Neural cell (in vitro differentiated cells): ENCODE measurements around the gene ZNF407. TPM values are rescaled to one million over a fixed set of nuclear protein-coding genes. Genes with fewer than 3 reads are reported as not detected.

Experiments
- H2AFZ ChIP-seq: fragments of 200-600, 300-800 bp; sonication (generic), shearing (Covaris generic); 2 replicates; pipeline ENCODE4 v1.6.0; 2014; ENCODE audit warnings: low read depth, mild to moderate bottlenecking, antibody characterized with exemption, low read length, moderate library complexity
- H3F3A ChIP-seq: fragments of 200-600 bp; shearing (Covaris generic); 2 replicates; pipeline ENCODE4 v1.6.1; 2016; ENCODE audit warnings: mild to moderate bottlenecking, moderate library complexity, mixed read lengths, antibody characterized with exemption, low read length; ENCODE audit not compliant: insufficient read depth, poor library complexity, severe bottlenecking
- H3K27ac ChIP-seq: fragments of 200-600, 300-800 bp; sonication (generic), shearing (Covaris generic); 2 replicates; pipeline ENCODE4 v1.5.1; 2014; ENCODE audit warnings: mild to moderate bottlenecking, low read length, moderate library complexity
- H3K27me3 ChIP-seq: fragments of 300-800, 200-600 bp; sonication (generic), shearing (Covaris generic); 2 replicates; pipeline ENCODE4 v1.6.0; 2014; ENCODE audit warnings: mild to moderate bottlenecking, low read depth, low read length, moderate library complexity; ENCODE audit not compliant: insufficient read depth
- H3K36me3 ChIP-seq: fragments of 300-800, 200-600 bp; sonication (generic), shearing (Covaris generic); 2 replicates; pipeline ENCODE4 v1.5.1; 2014; ENCODE audit warnings: mild to moderate bottlenecking, antibody characterized with exemption, low read length, moderate library complexity; ENCODE audit not compliant: insufficient read depth
- H3K4me2 ChIP-seq: fragments of 300-800, 200-600 bp; sonication (generic), shearing (Covaris generic); 2 replicates; pipeline ENCODE4 v1.6.0; 2014; ENCODE audit warnings: mild to moderate bottlenecking, low read length
- H3K4me3 ChIP-seq: fragments of 300-800, 200-600 bp; sonication (generic), shearing (Covaris generic); 2 replicates; pipeline ENCODE4 v1.5.1; 2014; ENCODE audit warnings: mild to moderate bottlenecking, low read length, moderate library complexity
- H3K79me2 ChIP-seq: fragments of 200-600 bp; shearing (Covaris generic); replicated peaks from 2 replicates; pipeline ENCODE4 v1.6.0; 2014; ENCODE audit warnings: mild to moderate bottlenecking, low read length, moderate library complexity; ENCODE audit not compliant: insufficient read depth
- H3K9ac ChIP-seq: fragments of 300-800, 200-600 bp; sonication (generic), shearing (Covaris generic); 2 replicates; pipeline ENCODE4 v1.6.1; 2016; ENCODE audit warnings: mild to moderate bottlenecking, low read length, mixed read lengths
- H3K9me2 ChIP-seq: fragments of 200-600 bp; shearing (Covaris generic); 2 replicates; pipeline ENCODE4 v1.6.1; 2016; ENCODE audit warnings: mild to moderate bottlenecking, low read length, mixed read lengths; ENCODE audit not compliant: insufficient read depth
- H3K9me3 ChIP-seq: fragments of 200-600, 300-800 bp; sonication (generic), shearing (Covaris generic); 2 replicates; pipeline ENCODE4 v1.6.1; 2016; ENCODE audit warnings: mild to moderate bottlenecking, mixed run types, low read length, moderate library complexity, mixed read lengths
- H4K20me1 ChIP-seq: fragments of 200-600 bp; shearing (Covaris generic); 2 replicates; pipeline ENCODE4 v1.6.1; 2016; ENCODE audit warnings: mild to moderate bottlenecking, mixed run types; ENCODE audit not compliant: insufficient read depth
- CTCF ChIP-seq: fragments of 450-650 bp; IDR thresholded peaks from 2 replicates; pipeline ENCODE4 v1.5.1; 2014; ENCODE audit warnings: antibody characterized with exemption, mild to moderate bottlenecking, moderate library complexity; ENCODE audit not compliant: poor library complexity, severe bottlenecking
- EP300 ChIP-seq: fragments of 450-650 bp; conservative IDR thresholded peaks from 2 replicates; pipeline ENCODE4 v1.6.1; 2014; ENCODE audit warnings: antibody characterized with exemption, mild to moderate bottlenecking, moderate library complexity; ENCODE audit not compliant: poor library complexity, severe bottlenecking
- EZH2 ChIP-seq: fragments of 200-600, 300-800 bp; shearing (Covaris generic), sonication (generic); IDR thresholded peaks from 2 replicates; pipeline ENCODE4 v1.6.1; 2014; ENCODE audit warnings: antibody characterized with exemption, low read length, borderline replicate concordance, mild to moderate bottlenecking; ENCODE audit not compliant: insufficient read depth, poor library complexity, severe bottlenecking
- MXI1 ChIP-seq: fragments of 450-650 bp; conservative IDR thresholded peaks from 2 replicates; pipeline ENCODE4 v1.6.1; 2014; ENCODE audit warnings: antibody characterized with exemption, mild to moderate bottlenecking; ENCODE audit not compliant: poor library complexity, severe bottlenecking
- POLR2AphosphoS5 ChIP-seq: IDR thresholded peaks from 2 replicates; pipeline ENCODE4 v1.6.1; 2012
- RAD21 ChIP-seq: fragments of 450-650 bp; conservative IDR thresholded peaks from 2 replicates; pipeline ENCODE4 v1.6.1; 2014; ENCODE audit warnings: antibody characterized with exemption, mild to moderate bottlenecking, moderate library complexity
- REST ChIP-seq: IDR thresholded peaks from 2 replicates; pipeline ENCODE4 v1.6.1; 2012; ENCODE audit warnings: borderline replicate concordance
- SMC3 ChIP-seq: fragments of 450-650 bp; conservative IDR thresholded peaks from 2 replicates; pipeline ENCODE4 v1.6.1; 2014; ENCODE audit warnings: antibody characterized with exemption, mild to moderate bottlenecking, moderate library complexity; ENCODE audit not compliant: poor library complexity
- TAF1 ChIP-seq: IDR thresholded peaks from 2 replicates; pipeline ENCODE4 v1.6.1; 2012; ENCODE audit warnings: low read depth
- polyA plus RNA-seq: library from polyadenylated mRNA; depleted of rRNA; stranded (reverse); fragments of >200 nt; gene quantifications from 2 replicates; pipeline ENCODE4 v1.2.3, GENCODE V29; 2014

The ZNF407 gene
- polyA plus RNA-seq, 1 donor from 2014 or later: 2.9 TPM

- no peak overlapping the region for H3K27ac ChIP-seq
- H3K9me3 ChIP-seq: no peaks in the 10 kb centered on the region
- H3K79me2 ChIP-seq: no peaks in the 10 kb centered on the region
- H3K36me3 ChIP-seq: no peaks in the 10 kb centered on the region
- H3K4me2 ChIP-seq: no peak overlapping the region
- no peaks in the 10 kb centered on the region for H3K9me2 ChIP-seq
- H4K20me1 ChIP-seq: no peaks in the 10 kb centered on the region
- TF ChIP-seq REST (no peak), POLR2AphosphoS5 (no peak), MXI1 (no peak), CTCF (no peak), TAF1 (no peak), RAD21 (no peak), EZH2 (no peak), SMC3 (no peak), EP300 (no peak)
- H3K27me3 ChIP-seq: no peaks in the 10 kb centered on the region
- no peak overlapping the region for H2AFZ ChIP-seq
- no peaks in the 10 kb centered on the region for H3F3A ChIP-seq
- H3K4me3 ChIP-seq: no peak overlapping the region
- no peak overlapping the region for H3K9ac ChIP-seq
These were observed 192.8 kb downstream of the ZNF407 start for GRCh38 chr18:74790451-74790850.

- H3K27me3 ChIP-seq: no peaks in the 10 kb centered on the region
- H4K20me1 ChIP-seq: no peaks in the 10 kb centered on the region
- TF ChIP-seq MXI1 (no peak), CTCF (no peak), SMC3 (no peak), REST (no peak), TAF1 (no peak), RAD21 (no peak), EP300 (no peak), EZH2 (no peak), POLR2AphosphoS5 (no peak)
- H2AFZ ChIP-seq: no peak overlapping the region
- H3K27ac ChIP-seq: no peak overlapping the region
- no peaks in the 10 kb centered on the region for H3K9me2 ChIP-seq
- H3K36me3 ChIP-seq: no peaks in the 10 kb centered on the region
- H3K79me2 ChIP-seq: no peaks in the 10 kb centered on the region
- no peak overlapping the region for H3K9ac ChIP-seq
- no peaks in the 10 kb centered on the region for H3K9me3 ChIP-seq
- no peaks in the 10 kb centered on the region for H3F3A ChIP-seq
- no peak overlapping the region for H3K4me2 ChIP-seq
- no peak overlapping the region for H3K4me3 ChIP-seq
These were observed 194.0 kb downstream of the ZNF407 start for GRCh38 chr18:74791501-74792194.
